Heart right ventricle (tissue), 16 donors: ENCODE measurements around the gene CALM1. TPM values are rescaled to one million over a fixed set of nuclear protein-coding genes. Genes with fewer than 3 reads are reported as not detected.
A peak's percentile ranks its signal among the peaks of the same experiment; 100 is the strongest.

Experiments
- ATAC-seq, 8 donors: fragments of 200-7000 bp; cut with Tn5 transposase; one replicate each; pipeline ENCODE4 v1.9.1; 2020; ENCODE audit warnings: mild to moderate bottlenecking in 8 of 8, moderate library complexity in 8 of 8, moderate number of reproducible peaks in 1 of 8
- DNase-seq, 2 donors: peaks; one replicate each; pipeline ENCODE4 v3.0.0-alpha.2; 2020
- H3K27ac ChIP-seq, 10 donors: fragments of 200-600 bp; sonication (generic) in 2 of 10; one replicate each; pipeline versions ENCODE4 v1.5.0 to v1.8.0; 2020 to 2022; ENCODE audit warnings: mild to moderate bottlenecking in 3 of 10
- H3K27me3 ChIP-seq, 7 donors: fragments of 200-600 bp; one replicate each; pipeline ENCODE4 v1.8.0; 2021 to 2022; ENCODE audit warnings: mild to moderate bottlenecking in 2 of 7
- H3K36me3 ChIP-seq, 9 donors: fragments of 200-600 bp; sonication (generic) in 1 of 9; one replicate each; pipeline versions ENCODE4 v1.5.0 to v1.8.0; 2020 to 2022; ENCODE audit warnings: mild to moderate bottlenecking in 2 of 9
- H3K4me1 ChIP-seq, 9 donors: fragments of 200-600 bp; sonication (generic) in 1 of 9; one replicate each; pipeline versions ENCODE4 v1.5.0 to v1.8.0; 2020 to 2022; ENCODE audit warnings: mild to moderate bottlenecking in 4 of 9
- H3K4me3 ChIP-seq, 10 donors: fragments of 200-600 bp; sonication (generic) in 2 of 10; one replicate each; pipeline versions ENCODE4 v1.5.0 to v1.8.0; 2020 to 2022; ENCODE audit warnings: mild to moderate bottlenecking in 7 of 10, moderate library complexity in 2 of 10
- H3K9me3 ChIP-seq, 11 donors: fragments of 200-600 bp in 10 of 11; sonication (generic) in 2 of 11; one replicate each; pipeline versions ENCODE4 v1.5.0 to v1.8.0; 2013 to 2022; ENCODE audit warnings: mild to moderate bottlenecking in 2 of 11, control low read depth in 1 of 11, moderate library complexity in 1 of 11
- CTCF ChIP-seq, 9 donors: fragments of 200-600 bp; sonication (generic) in 2 of 9; IDR thresholded peaks; one replicate each; pipeline versions ENCODE4 v1.5.0 to v1.8.0; 2021 to 2022; ENCODE audit warnings: antibody characterized with exemption in 9 of 9, mild to moderate bottlenecking in 5 of 9, moderate library complexity in 1 of 9
- WGBS, 2 donors: extraction: QIAGEN DNeasy Blood & Tissue Kit; methylation state at CpG; one replicate each; pipeline ENCODE4 v1.1.7; 2013; ENCODE audit warnings: inconsistent platforms in 1 of 2; 5-methylcytosine and 5-hydroxymethylcytosine counted together
- intact Hi-C, 10 donors: fragments of 100-400 bp; cut with DNase I; formaldehyde crosslinking; loops; one replicate each; pipeline versions ENCODE4 v1.11.1 to v1.14.2; 2022
- polyA plus RNA-seq, 2 donors: library from polyadenylated mRNA; stranded (reverse); fragments of 200-250 nt; gene quantifications; one replicate each; pipeline ENCODE4 v1.2.3, GENCODE V29; 2013
- total RNA-seq, 10 donors: library from RNA; stranded (reverse); fragmentation: NEBNext Ultra II Directional in 3 of 10; extraction: Animal tissue kit (Norgen Biotek cat#: 25700) in 3 of 10; gene quantifications; one replicate each; pipeline versions ENCODE4 v1.2.1 to v1.2.4, GENCODE V29; 2021 to 2023
- donor health status: Arrhythmogenic right ventricular cardiomyopathy.
- donor health status: ischemic (EF 13 %, LVEDD 7.1; RV severe dilation, severe dysfunction).
- donor health status: healthy with polysubstance abuse.
- donor health status: DM: no; HTN: yes; CAD: no.
- donor health status: DM: no; HTN: no; CAD: no.
- donor health status: ischemic (EF 25% LVEDD 6.9; RV normal size, moderate dysfunction).
- donor health status: ischemic (EF 25% LVEDD 5.7; RV mildly dilated, moderate dysfunction).
- donor health status: healthy.
- donor health status: DM: yes; HTN: yes; CAD: no.
- donor health status: Ischemic cardiomyopathy.
- donor health status: ischemic (EF 35%, LVEDD 5.7; RV mildly dilated, moderate dysfunction).
- donor health status: nonischemic (EF 11% LVEDD 7.7; RV severe dilation, severe dysfunction).
- donor health status: DM: yes; HTN: yes; CAD: no.
- donor health status: PGD.
- donor health status: ischemic (EF 29% LVEDD 5.4; RV normal size, mild dysfunction).
- donor health status: nonischemic (EF 23%, LVEDD 6.1; RV moderate dilation, normal function).

The CALM1 gene
- total and polyA plus RNA-seq, 12 donors: 293 to 787 (median 444) TPM

- whole genome bisulfite sequencing, 2 donors: 69 to 81% methylated on average over 4 of the region's 4 CpGs
- intact Hi-C loops: loop anchor here in 1 of 10 donors (5.0 kb wide), 1 partner anchor 775 kb away; no protein-coding TSS in a partner anchor
- Histone ChIP-seq H3K27me3 (no peaks in the 10 kb centered on the region), H3K36me3 (no peaks in the 10 kb centered on the region), H3K4me3 (no peak overlapping the region), H3K9me3 (peaks cover 0 to 16% (median 8%) of the 10 kb centered on the region in 11 donors), H3K27ac (no peak overlapping the region), H3K4me1 (peaks cover 0 to 29% (median 16%) of the 10 kb centered on the region in 9 donors)
- DNase-seq: no peak
- ATAC-seq: no peak
- TF ChIP-seq CTCF (IDR thresholded peaks at IDR 0.05): no peak
Observed at GRCh38 chr14:90451961-90452360, 55.1 kb downstream of the CALM1 start.

- Histone ChIP-seq H3K4me1 (peaks cover 0 to 29% (median 16%) of the 10 kb centered on the region in 9 donors), H3K36me3 (no peaks in the 10 kb centered on the region), H3K27ac (no peak overlapping the region), H3K4me3 (no peak overlapping the region), H3K27me3 (no peaks in the 10 kb centered on the region), H3K9me3 (peaks cover 0 to 12% (median 7%) of the 10 kb centered on the region in 11 donors)
- intact Hi-C loops: loop anchor here in 1 of 10 donors (5.0 kb wide), 1 partner anchor 775 kb away; no protein-coding TSS in a partner anchor
- no peak for ATAC-seq
- no peak for TF ChIP-seq CTCF (IDR thresholded peaks at IDR 0.05)
- no peak for DNase-seq
- WGBS, 2 donors: 80 to 81% methylated on average over 6 of the region's 6 CpGs
Observed at GRCh38 chr14:90452366-90452765, 55.5 kb downstream of the CALM1 start.

GRCh38 chr14:90453401-90453951 is 56.6 kb downstream of the CALM1 start:
- 50 to 53% methylated on average over 18 of the region's 18 CpGs for WGBS, 2 donors
- H3K9me3 ChIP-seq: peaks cover 0 to 1% (median 0%) of the 10 kb centered on the region in 11 donors
- no peaks in the 10 kb centered on the region for H3K27me3 ChIP-seq
- no peaks in the 10 kb centered on the region for H3K36me3 ChIP-seq
- DNase-seq (peak; percentile 32 to 71), ATAC-seq (peak; percentile 25 to 58 (median 49))
- peak overlapping the region in 9 of 10 donors; percentile 34 to 81 (median 71) for H3K27ac ChIP-seq
- intact Hi-C loops: loop anchor here in 1 of 10 donors (5.0 kb wide), 1 partner anchor 776 kb away; no protein-coding TSS in a partner anchor
- H3K4me1 ChIP-seq: peaks cover 0 to 29% (median 18%) of the 10 kb centered on the region in 9 donors
- TF ChIP-seq CTCF (IDR thresholded peaks at IDR 0.05): peak in 1 of 9 donors; percentile 53
- H3K4me3 ChIP-seq: peak overlapping the region in 2 of 10 donors; percentile 46 to 48

GRCh38 chr14:90454041-90455000 is 57.5 kb downstream of the CALM1 start:
- no peaks in the 10 kb centered on the region for H3K36me3 ChIP-seq
- intact Hi-C loops: loop anchor here in 1 of 10 donors (5.0 kb wide), 1 partner anchor 777 kb away; no protein-coding TSS in a partner anchor
- H3K9me3 ChIP-seq: no peaks in the 10 kb centered on the region
- H3K4me1 ChIP-seq: peaks cover 0 to 33% (median 21%) of the 10 kb centered on the region in 9 donors
- TF ChIP-seq CTCF (IDR thresholded peaks at IDR 0.05): peak in 3 of 9 donors; percentile 24 to 38 (median 35)
- DNase-seq: peak; percentile 80 to 89
- ATAC-seq: peak; percentile 86 to 96 (median 94)
- peak overlapping the region in 9 of 10 donors; percentile 34 to 81 (median 71) for H3K27ac ChIP-seq
- peak overlapping the region in 8 of 10 donors; percentile 10 to 50 (median 44) for H3K4me3 ChIP-seq
- no peaks in the 10 kb centered on the region for H3K27me3 ChIP-seq
- WGBS, 2 donors: 37 to 41% methylated on average over 30 of the region's 30 CpGs
